ENCODE results near the gene GALNT15. TPM values are rescaled to one million over a fixed set of nuclear protein-coding genes. Genes with fewer than 3 reads are reported as not detected.

Gene GALNT15
- polyA plus RNA-seq, 1 donor (not counting 4 experiments of a cell fraction or from before 2014, with no cell fraction given): not detected

GRCh38 chr3:16239780-16240179 lies 65.3 kb downstream of the GALNT15 start:
- dilution Hi-C loops (cut with MboI; ENCODE audit: extremely low pct_ligation_motif_present, low sequenced_read_pairs): no loop called here
- H3K36me3 ChIP-seq (ENCODE audit: control insufficient read depth in 2 of 2, extremely low read depth in 1 of 2, insufficient read depth in 2 of 2, low read length in 2 of 2): no peaks in the 10 kb centered on the region

GRCh38 chr3:16240229-16241023 lies 65.9 kb downstream of the GALNT15 start:
- no peak for FAIRE-seq

More at GRCh38 chr3:16239780-16240179, 65.3 kb downstream of the GALNT15 start:
- H3K9ac ChIP-seq (ENCODE audit: control insufficient read depth, extremely low read depth, insufficient read depth, low read length): no peak overlapping the region
- no peaks in the 10 kb centered on the region for H3K9me3 ChIP-seq (ENCODE audit: control insufficient read depth, low read depth, low read length)
- no peaks in the 10 kb centered on the region for H4K20me1 ChIP-seq (ENCODE audit: control insufficient read depth, extremely low read depth, insufficient read depth, low read length)
- H3K9me1 ChIP-seq (ENCODE audit: control insufficient read depth, extremely low read depth, insufficient read depth, low read length): no peaks in the 10 kb centered on the region
- no peak overlapping the region for H3K4me2 ChIP-seq (ENCODE audit: control insufficient read depth, extremely low read depth, insufficient read depth, low read depth, low read length)
- H3K79me2 ChIP-seq (ENCODE audit: control insufficient read depth, insufficient read depth, low read length): no peaks in the 10 kb centered on the region
- peaks cover 5% of the 10 kb centered on the region for H3K4me1 ChIP-seq (ENCODE audit: control insufficient read depth, extremely low read depth, insufficient read depth, low read length)
- no peak overlapping the region for H3K4me3 ChIP-seq (ENCODE audit: control insufficient read depth in 2 of 3, extremely low read depth in 1 of 3, insufficient read depth in 2 of 3, low read depth in 1 of 3, low read length in 3 of 3)
- H3K27ac ChIP-seq (ENCODE audit: control insufficient read depth, insufficient read depth, low read length): no peak overlapping the region
- no peak for DNase-seq (ENCODE audit: low read depth, low spot score)
- TF ChIP-seq EZH2 (IDR thresholded peaks at IDR 0.05; ENCODE audit: low read length) (no peak), CTCF (optimal IDR thresholded peaks at IDR 0.05 in 1 of 3, IDR thresholded peaks at IDR 0.05 in 1 of 3, conservative IDR thresholded peaks at IDR 0.05 in 1 of 3; ENCODE audit: extremely low read depth in 1 of 3, insufficient read depth in 2 of 3, low read length in 3 of 3) (no peak)
- no peaks in the 10 kb centered on the region for H3K27me3 ChIP-seq (ENCODE audit: control insufficient read depth, extremely low read depth, insufficient read depth, low read length)
- no peak overlapping the region for H2AFZ ChIP-seq (ENCODE audit: control insufficient read depth, low read length)
- no peak for FAIRE-seq

More at GRCh38 chr3:16240229-16241023, 65.9 kb downstream of the GALNT15 start:
- Histone ChIP-seq H3K27ac (ENCODE audit: control insufficient read depth, insufficient read depth, low read length) (no peak overlapping the region), H3K9me1 (ENCODE audit: control insufficient read depth, extremely low read depth, insufficient read depth, low read length) (no peaks in the 10 kb centered on the region), H3K79me2 (ENCODE audit: control insufficient read depth, insufficient read depth, low read length) (no peaks in the 10 kb centered on the region), H2AFZ (ENCODE audit: control insufficient read depth, low read length) (no peak overlapping the region), H3K27me3 (ENCODE audit: control insufficient read depth, extremely low read depth, insufficient read depth, low read length) (no peaks in the 10 kb centered on the region), H3K4me2 (ENCODE audit: control insufficient read depth, extremely low read depth, insufficient read depth, low read depth, low read length) (no peak overlapping the region), H4K20me1 (ENCODE audit: control insufficient read depth, extremely low read depth, insufficient read depth, low read length) (no peaks in the 10 kb centered on the region), H3K4me1 (ENCODE audit: control insufficient read depth, extremely low read depth, insufficient read depth, low read length) (peaks cover 5% of the 10 kb centered on the region), H3K36me3 (ENCODE audit: control insufficient read depth in 2 of 2, extremely low read depth in 1 of 2, insufficient read depth in 2 of 2, low read length in 2 of 2) (no peaks in the 10 kb centered on the region), H3K9me3 (ENCODE audit: control insufficient read depth, low read depth, low read length) (no peaks in the 10 kb centered on the region), H3K9ac (ENCODE audit: control insufficient read depth, extremely low read depth, insufficient read depth, low read length) (no peak overlapping the region), H3K4me3 (ENCODE audit: control insufficient read depth in 2 of 3, extremely low read depth in 1 of 3, insufficient read depth in 2 of 3, low read depth in 1 of 3, low read length in 3 of 3) (no peak overlapping the region)
- TF ChIP-seq EZH2 (IDR thresholded peaks at IDR 0.05; ENCODE audit: low read length) (no peak), CTCF (optimal IDR thresholded peaks at IDR 0.05 in 1 of 3, IDR thresholded peaks at IDR 0.05 in 1 of 3, conservative IDR thresholded peaks at IDR 0.05 in 1 of 3; ENCODE audit: extremely low read depth in 1 of 3, insufficient read depth in 2 of 3, low read length in 3 of 3) (no peak)
- dilution Hi-C loops (cut with MboI; ENCODE audit: extremely low pct_ligation_motif_present, low sequenced_read_pairs): no loop called here
- no peak for DNase-seq (ENCODE audit: low read depth, low spot score)

All from keratinocyte (primary cell).